Duodenal mucosa (tissue), 2 donors: ENCODE data around the gene SEPHS1.
"Not testable (repeated sequence)": the region's sequence is repeated elsewhere in the genome, so short reads cannot be mapped to it uniquely, and the experiment has no call there.

Source experiments
- H3K27ac ChIP-seq: one replicate; pipeline ENCODE4 v1.7.0; 2013; ENCODE audit warnings: low read depth, low read length
- H3K27me3 ChIP-seq, 2 donors: one replicate each; pipeline ENCODE4 v1.7.0; 2013; ENCODE audit warnings: low read length in 2 of 2, control low read depth in 1 of 2; ENCODE audit not compliant: insufficient read depth in 2 of 2, control insufficient read depth in 1 of 2
- H3K36me3 ChIP-seq, 2 donors: one replicate each; pipeline ENCODE4 v1.7.0; 2013; ENCODE audit warnings: low read length in 2 of 2, control low read depth in 1 of 2; ENCODE audit not compliant: insufficient read depth in 2 of 2, control insufficient read depth in 1 of 2
- H3K4me1 ChIP-seq, 2 donors: one replicate each; pipeline ENCODE4 v1.7.0; 2013; ENCODE audit warnings: low read length in 2 of 2, control low read depth in 1 of 2; ENCODE audit not compliant: insufficient read depth in 2 of 2, control insufficient read depth in 1 of 2
- H3K4me3 ChIP-seq, 2 donors: one replicate each; pipeline ENCODE4 v1.7.0; 2013; ENCODE audit warnings: low read length in 2 of 2, low read depth in 1 of 2
- H3K9ac ChIP-seq, 2 donors: one replicate each; pipeline ENCODE4 v1.7.0; 2013; ENCODE audit warnings: low read length in 2 of 2, low read depth in 1 of 2
- H3K9me3 ChIP-seq, 2 donors: one replicate each; pipeline ENCODE4 v1.7.0; 2013; ENCODE audit warnings: low read length in 2 of 2, control low read depth in 1 of 2; ENCODE audit not compliant: control insufficient read depth in 1 of 2

SEPHS1 gene

GRCh38 chr10:13330980-13331379 lies 17.1 kb downstream of the SEPHS1 start:
- not testable (repeated sequence) for H3K4me1 ChIP-seq, H3K4me3 ChIP-seq, H3K9ac ChIP-seq, H3K9me3 ChIP-seq, H3K27me3 ChIP-seq, H3K27ac ChIP-seq
- peaks cover 33 to 70% of the 10 kb centered on the region in 2 donors for H3K36me3 ChIP-seq

DNA sequence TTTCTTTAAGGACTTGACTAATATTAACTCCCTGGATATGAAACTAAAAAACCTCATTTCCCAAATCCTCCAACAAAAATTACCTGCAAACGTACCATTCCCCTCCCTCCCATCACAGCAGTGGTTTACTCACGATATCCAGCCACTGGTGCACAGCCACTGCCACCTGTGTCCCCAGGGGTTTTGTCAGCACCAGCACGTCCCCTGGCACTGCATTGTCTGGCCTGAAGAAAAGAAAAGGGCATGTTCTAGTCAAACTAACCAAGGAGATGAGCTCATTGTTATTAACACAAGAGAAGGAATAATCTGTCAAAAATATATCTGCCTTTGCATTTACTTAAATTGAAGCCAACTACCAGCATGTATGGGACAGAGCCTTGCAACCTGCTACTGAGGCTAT lies 18.5 kb downstream of the SEPHS1 start:
- Histone ChIP-seq H3K4me1 (no peaks in the 10 kb centered on the region), H3K9me3 (no peaks in the 10 kb centered on the region), H3K36me3 (peaks cover 28 to 73% of the 10 kb centered on the region in 2 donors)

GRCh38 chr10:13328613-13329012 lies 19.5 kb downstream of the SEPHS1 start:
- Histone ChIP-seq H3K9me3 (no peaks in the 10 kb centered on the region), H3K4me1 (no peaks in the 10 kb centered on the region), H3K27ac (no peak overlapping the region), H3K36me3 (peaks cover 24 to 70% of the 10 kb centered on the region in 2 donors), H3K27me3 (no peaks in the 10 kb centered on the region), H3K4me3 (no peak overlapping the region), H3K9ac (no peak overlapping the region)

More for the DNA sequence above, 18.5 kb downstream of the SEPHS1 start:
- Histone ChIP-seq H3K4me3 (no peak overlapping the region), H3K9ac (no peak overlapping the region), H3K27me3 (no peaks in the 10 kb centered on the region), H3K27ac (no peak overlapping the region)

DNA sequence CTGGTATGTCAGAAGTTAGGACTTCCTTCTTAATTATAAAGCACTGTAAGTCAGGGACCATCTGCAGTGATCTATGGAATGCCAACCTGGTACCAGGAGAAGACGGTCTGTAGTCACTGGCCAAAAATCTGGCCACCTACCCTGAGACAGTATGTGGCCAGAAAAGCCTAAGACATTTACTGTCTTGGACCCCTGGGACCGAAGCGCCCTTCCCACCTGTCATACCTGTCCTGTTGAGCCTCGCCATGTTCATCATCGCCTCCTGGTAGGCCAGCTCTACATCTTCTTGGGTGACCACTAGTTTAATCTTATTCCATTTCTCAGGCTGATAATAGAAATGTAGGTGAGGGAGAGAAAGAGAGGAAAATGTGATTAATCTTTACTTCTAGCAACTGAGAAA lies 20.0 kb downstream of the SEPHS1 start:
- H3K27ac ChIP-seq: no peak overlapping the region
- H3K9me3 ChIP-seq: no peaks in the 10 kb centered on the region
- peaks cover 24 to 71% of the 10 kb centered on the region in 2 donors for H3K36me3 ChIP-seq
- H3K27me3 ChIP-seq: no peaks in the 10 kb centered on the region
- H3K9ac ChIP-seq: no peak overlapping the region
- no peaks in the 10 kb centered on the region for H3K4me1 ChIP-seq
- H3K4me3 ChIP-seq: no peak overlapping the region

DNA sequence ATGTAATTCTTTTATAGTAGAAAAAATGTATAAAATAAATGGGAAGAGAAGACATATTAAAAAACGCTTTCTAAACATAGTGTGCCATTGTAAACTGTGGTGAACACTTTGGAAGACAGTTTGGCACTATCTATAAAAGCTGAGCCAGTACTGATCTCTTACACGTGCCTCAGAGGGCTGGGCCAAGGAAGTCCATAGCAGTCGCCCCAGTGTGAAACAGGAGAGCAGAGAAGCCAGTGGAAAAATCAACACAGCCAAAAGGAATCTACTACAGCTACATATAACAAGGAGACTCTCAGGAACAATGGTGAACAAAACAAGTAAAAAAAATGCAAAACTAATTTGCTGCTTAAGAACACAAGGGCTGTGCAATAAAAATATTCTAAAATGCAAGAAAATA lies 20.6 kb downstream of the SEPHS1 start:
- H3K4me1 ChIP-seq: no peaks in the 10 kb centered on the region
- H3K9me3 ChIP-seq: no peaks in the 10 kb centered on the region
- no peak overlapping the region for H3K4me3 ChIP-seq
- H3K27me3 ChIP-seq: no peaks in the 10 kb centered on the region
- H3K9ac ChIP-seq: no peak overlapping the region
- peaks cover 24 to 73% of the 10 kb centered on the region in 2 donors for H3K36me3 ChIP-seq
- no peak overlapping the region for H3K27ac ChIP-seq

GRCh38 chr10:13322615-13323148 lies 25.4 kb downstream of the SEPHS1 start:
- Histone ChIP-seq H3K36me3 (peaks cover 6 to 61% of the 10 kb centered on the region in 2 donors), H3K9ac (no peak overlapping the region), H3K27me3 (no peaks in the 10 kb centered on the region)

DNA sequence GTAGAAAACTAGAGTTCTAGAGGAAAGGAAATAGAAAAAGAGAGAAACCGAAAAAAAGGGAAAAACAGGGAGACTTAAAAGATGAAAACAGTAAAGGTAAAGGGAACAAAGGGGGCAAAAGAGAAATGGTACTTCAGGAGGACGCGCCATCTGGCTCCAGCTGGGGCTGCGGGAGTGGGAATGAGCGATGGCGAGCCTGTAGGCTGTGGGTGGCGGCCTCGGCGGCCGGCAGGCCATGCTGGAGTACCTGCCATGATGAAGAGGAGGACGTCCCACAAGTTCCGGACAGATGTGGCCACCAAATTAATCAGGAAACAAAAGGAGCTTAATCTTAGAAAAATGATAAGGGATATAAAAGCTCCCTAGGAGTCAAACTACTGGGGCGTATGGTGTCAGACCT lies 26.5 kb downstream of the SEPHS1 start:
- Histone ChIP-seq H3K9ac (no peak overlapping the region), H3K27me3 (no peaks in the 10 kb centered on the region), H3K27ac (no peak overlapping the region), H3K4me3 (no peak overlapping the region), H3K36me3 (peaks cover 6 to 57% of the 10 kb centered on the region in 2 donors), H3K4me1 (no peaks in the 10 kb centered on the region), H3K9me3 (no peaks in the 10 kb centered on the region)

More at GRCh38 chr10:13322615-13323148, 25.4 kb downstream of the SEPHS1 start:
- no peaks in the 10 kb centered on the region for H3K4me1 ChIP-seq
- H3K9me3 ChIP-seq: no peaks in the 10 kb centered on the region
- H3K4me3 ChIP-seq: no peak overlapping the region
- H3K27ac ChIP-seq: no peak overlapping the region

- no peak overlapping the region for H3K9ac ChIP-seq
- no peaks in the 10 kb centered on the region for H3K27me3 ChIP-seq
- H3K4me3 ChIP-seq: no peak overlapping the region
- no peak overlapping the region for H3K27ac ChIP-seq
- peaks cover 6 to 38% of the 10 kb centered on the region in 2 donors for H3K36me3 ChIP-seq
- no peaks in the 10 kb centered on the region for H3K9me3 ChIP-seq
- H3K4me1 ChIP-seq: no peaks in the 10 kb centered on the region
Measured at GRCh38 chr10:13319166-13319565, 28.9 kb downstream of the SEPHS1 start.

DNA sequence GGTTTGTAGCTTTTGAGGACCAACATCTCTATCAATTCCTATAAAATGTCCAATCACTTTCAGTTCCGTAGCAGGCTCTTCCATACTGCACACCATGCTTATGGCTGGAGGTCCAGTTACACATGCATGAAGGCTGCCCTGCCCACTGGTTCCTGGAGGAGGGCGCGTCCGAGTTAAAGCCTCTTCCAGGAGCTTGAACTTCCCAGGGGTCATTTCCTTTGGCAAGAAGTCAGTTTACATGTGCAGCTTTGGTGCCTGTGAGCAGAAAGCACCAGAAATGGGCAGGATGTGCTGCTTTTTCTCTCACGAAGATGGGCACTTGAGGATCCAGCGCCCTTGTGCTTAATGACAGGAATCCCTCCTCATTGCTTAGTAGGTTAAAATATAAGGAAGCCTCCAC lies 30.6 kb downstream of the SEPHS1 start:
- H3K4me1 ChIP-seq: no peaks in the 10 kb centered on the region
- H3K4me3 ChIP-seq: no peak overlapping the region
- H3K9me3 ChIP-seq: no peaks in the 10 kb centered on the region
- peaks cover 6 to 27% of the 10 kb centered on the region in 2 donors for H3K36me3 ChIP-seq
- H3K9ac ChIP-seq: no peak overlapping the region
- H3K27ac ChIP-seq: no peak overlapping the region
- no peaks in the 10 kb centered on the region for H3K27me3 ChIP-seq

- peaks cover 6 to 21% of the 10 kb centered on the region in 2 donors for H3K36me3 ChIP-seq
- no peaks in the 10 kb centered on the region for H3K9me3 ChIP-seq
- no peak overlapping the region for H3K27ac ChIP-seq
- no peaks in the 10 kb centered on the region for H3K4me1 ChIP-seq
- no peak overlapping the region for H3K4me3 ChIP-seq
- no peaks in the 10 kb centered on the region for H3K27me3 ChIP-seq
- H3K9ac ChIP-seq: no peak overlapping the region
Measured at GRCh38 chr10:13316635-13317311, 31.3 kb downstream of the SEPHS1 start.
